Measurements from ENCODE around the gene TOE1.
"Not testable (repeated sequence)": the region's sequence is repeated elsewhere in the genome, so short reads cannot be mapped to it uniquely, and the experiment has no call there.

DNA sequence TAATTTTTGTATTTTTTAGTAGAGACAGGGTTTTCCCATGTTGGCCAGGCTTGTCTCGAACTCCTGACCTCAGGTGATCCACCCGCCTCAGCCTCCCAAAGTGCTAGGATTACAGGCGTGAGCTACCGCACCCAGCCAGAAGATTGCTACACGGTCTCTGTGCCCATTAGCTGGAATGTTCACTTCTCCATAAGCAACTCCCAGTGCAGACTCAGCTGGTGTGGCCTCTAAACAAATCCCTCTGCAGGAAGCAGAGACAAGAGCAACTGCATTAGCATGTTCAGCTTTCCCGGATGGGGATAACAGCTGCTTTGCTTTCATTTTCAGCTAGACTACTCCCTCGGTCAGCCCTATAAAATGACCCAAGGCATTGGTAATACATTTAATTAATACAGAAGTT is 21.0 kb downstream of the TOE1 start:
- not testable (repeated sequence) for TF ChIP-seq EZH2phosphoT487 (IDR thresholded peaks at IDR 0.05; ENCODE audit: borderline replicate concordance, low read length); EZH2 (IDR thresholded peaks at IDR 0.05; ENCODE audit: low read length, unreplicated experiment)
- TF ChIP-seq, protein P1, sequence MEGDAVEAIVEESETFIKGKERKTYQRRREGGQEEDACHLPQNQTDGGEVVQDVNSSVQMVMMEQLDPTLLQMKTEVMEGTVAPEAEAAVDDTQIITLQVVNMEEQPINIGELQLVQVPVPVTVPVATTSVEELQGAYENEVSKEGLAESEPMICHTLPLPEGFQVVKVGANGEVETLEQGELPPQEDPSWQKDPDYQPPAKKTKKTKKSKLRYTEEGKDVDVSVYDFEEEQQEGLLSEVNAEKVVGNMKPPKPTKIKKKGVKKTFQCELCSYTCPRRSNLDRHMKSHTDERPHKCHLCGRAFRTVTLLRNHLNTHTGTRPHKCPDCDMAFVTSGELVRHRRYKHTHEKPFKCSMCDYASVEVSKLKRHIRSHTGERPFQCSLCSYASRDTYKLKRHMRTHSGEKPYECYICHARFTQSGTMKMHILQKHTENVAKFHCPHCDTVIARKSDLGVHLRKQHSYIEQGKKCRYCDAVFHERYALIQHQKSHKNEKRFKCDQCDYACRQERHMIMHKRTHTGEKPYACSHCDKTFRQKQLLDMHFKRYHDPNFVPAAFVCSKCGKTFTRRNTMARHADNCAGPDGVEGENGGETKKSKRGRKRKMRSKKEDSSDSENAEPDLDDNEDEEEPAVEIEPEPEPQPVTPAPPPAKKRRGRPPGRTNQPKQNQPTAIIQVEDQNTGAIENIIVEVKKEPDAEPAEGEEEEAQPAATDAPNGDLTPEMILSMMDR (conservative IDR thresholded peaks at IDR 0.05; ENCODE audit: low read depth, low read length), result not testable (repeated sequence)
